Adrenal gland (tissue), 5 donors: ENCODE results near the gene NYNRIN.

Experiments used
- POLR2A ChIP-seq, 2 donors: fragments of 450-650 bp; IDR thresholded peaks; one replicate each; pipeline ENCODE4 v1.6.1; 2017; ENCODE audit warnings: antibody characterized with exemption in 2 of 2, mild to moderate bottlenecking in 2 of 2, moderate library complexity in 1 of 2
- TF ChIP-seq, protein P1 (sequence below), 6 experiments: fragments of 450-650 bp in 4 of 6; fragments of 200-600 bp in 2 of 6; sonication (generic) in 1 of 6; IDR thresholded peaks; 1 replicate in 5 of 6; 2 replicates in 1 of 6; pipeline versions ENCODE4 v1.5.1 to v1.8.0; 2016 to 2021; ENCODE audit warnings: antibody characterized with exemption in 6 of 6, mild to moderate bottlenecking in 2 of 6, moderate library complexity in 1 of 6
- donor health status: DM: no; HTN: no; CAD: no.

DNA sequence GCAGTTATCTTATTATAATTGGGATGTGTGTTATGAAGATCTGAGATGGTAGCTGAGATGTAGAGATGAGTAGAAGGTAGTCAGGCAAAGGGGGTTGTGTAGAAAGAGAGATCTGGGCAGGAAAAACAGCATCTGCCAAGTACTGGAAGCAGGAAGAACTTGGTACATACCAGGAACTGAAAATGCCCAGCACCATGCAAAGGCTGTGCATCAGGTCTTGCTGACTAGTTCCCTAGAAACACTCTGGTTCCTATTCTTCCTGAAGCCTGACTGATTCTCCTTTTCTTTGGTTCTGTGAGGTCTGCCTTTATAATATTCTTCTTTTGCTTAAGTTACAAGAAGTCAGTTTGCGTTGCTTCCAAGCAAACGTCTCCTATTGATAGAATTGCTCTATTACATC lies 37.5 kb upstream of the NYNRIN start:
- TF ChIP-seq, protein P1, sequence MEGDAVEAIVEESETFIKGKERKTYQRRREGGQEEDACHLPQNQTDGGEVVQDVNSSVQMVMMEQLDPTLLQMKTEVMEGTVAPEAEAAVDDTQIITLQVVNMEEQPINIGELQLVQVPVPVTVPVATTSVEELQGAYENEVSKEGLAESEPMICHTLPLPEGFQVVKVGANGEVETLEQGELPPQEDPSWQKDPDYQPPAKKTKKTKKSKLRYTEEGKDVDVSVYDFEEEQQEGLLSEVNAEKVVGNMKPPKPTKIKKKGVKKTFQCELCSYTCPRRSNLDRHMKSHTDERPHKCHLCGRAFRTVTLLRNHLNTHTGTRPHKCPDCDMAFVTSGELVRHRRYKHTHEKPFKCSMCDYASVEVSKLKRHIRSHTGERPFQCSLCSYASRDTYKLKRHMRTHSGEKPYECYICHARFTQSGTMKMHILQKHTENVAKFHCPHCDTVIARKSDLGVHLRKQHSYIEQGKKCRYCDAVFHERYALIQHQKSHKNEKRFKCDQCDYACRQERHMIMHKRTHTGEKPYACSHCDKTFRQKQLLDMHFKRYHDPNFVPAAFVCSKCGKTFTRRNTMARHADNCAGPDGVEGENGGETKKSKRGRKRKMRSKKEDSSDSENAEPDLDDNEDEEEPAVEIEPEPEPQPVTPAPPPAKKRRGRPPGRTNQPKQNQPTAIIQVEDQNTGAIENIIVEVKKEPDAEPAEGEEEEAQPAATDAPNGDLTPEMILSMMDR (IDR thresholded peaks at IDR 0.05): no peak
- no peak for TF ChIP-seq POLR2A (IDR thresholded peaks at IDR 0.05)
